A549 treated with DMSO at 1 μM for 4 hours (cell line): ENCODE measurements around the gene MYO5A. TPM values are rescaled to one million over a fixed set of nuclear protein-coding genes. Genes with fewer than 3 reads are reported as not detected.

Experiments
- total RNA-seq: library from RNA; stranded (reverse); fragments of 200-300 nt; extraction: Qiagen RNA extraction; gene quantifications from 5 replicates; pipeline ENCODE4 v1.2.3, GENCODE V29; 2022; ENCODE audit warnings: low read depth

Gene MYO5A
- total RNA-seq: 22.9 to 33.0 TPM (median 30.0 TPM) in 5 replicates

DNA sequence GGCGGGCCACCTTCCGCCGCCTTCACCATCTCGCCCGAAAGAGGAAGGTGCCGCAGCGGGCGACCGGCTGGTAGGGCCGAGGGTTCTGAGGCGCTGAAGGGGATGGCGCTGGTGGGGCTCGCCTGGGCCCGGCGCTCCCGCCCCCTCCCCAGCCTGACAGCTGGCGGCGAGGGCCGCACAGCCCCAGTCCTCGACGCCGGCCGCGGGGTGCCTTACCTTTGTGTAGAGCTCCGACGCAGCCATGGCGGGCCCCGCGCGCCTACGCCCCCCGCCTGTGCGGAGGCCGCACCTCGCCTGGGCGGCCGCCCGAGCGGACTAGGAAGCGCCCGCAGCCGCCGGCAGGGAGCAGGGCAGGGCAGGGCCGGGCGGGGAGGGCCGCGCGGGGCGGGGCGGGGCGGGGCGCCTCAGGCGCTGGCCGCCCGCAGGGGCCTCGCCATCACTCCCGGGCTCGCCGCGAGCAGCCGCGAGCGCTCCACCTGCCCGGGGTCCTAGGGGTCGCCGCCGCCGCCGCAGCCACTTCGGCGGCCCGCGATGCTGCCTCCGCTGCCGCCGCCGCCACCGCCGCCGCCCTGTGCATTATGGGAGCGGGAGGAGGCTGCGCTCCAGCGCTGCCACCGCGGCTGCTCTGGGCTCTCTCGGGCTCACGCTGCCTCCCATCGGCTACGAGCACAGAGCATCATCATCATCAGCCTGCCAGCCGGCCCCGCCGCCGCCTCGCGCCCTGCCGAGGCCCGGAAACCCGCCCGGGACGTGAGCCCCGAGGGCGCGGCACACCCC, at the start of gene MYO5A:
TSS of gene MYO5A (minus strand) at position 317 of the 777 bp plus-strand sequence. CDS start at position 243, 74 bp downstream.

DNA sequence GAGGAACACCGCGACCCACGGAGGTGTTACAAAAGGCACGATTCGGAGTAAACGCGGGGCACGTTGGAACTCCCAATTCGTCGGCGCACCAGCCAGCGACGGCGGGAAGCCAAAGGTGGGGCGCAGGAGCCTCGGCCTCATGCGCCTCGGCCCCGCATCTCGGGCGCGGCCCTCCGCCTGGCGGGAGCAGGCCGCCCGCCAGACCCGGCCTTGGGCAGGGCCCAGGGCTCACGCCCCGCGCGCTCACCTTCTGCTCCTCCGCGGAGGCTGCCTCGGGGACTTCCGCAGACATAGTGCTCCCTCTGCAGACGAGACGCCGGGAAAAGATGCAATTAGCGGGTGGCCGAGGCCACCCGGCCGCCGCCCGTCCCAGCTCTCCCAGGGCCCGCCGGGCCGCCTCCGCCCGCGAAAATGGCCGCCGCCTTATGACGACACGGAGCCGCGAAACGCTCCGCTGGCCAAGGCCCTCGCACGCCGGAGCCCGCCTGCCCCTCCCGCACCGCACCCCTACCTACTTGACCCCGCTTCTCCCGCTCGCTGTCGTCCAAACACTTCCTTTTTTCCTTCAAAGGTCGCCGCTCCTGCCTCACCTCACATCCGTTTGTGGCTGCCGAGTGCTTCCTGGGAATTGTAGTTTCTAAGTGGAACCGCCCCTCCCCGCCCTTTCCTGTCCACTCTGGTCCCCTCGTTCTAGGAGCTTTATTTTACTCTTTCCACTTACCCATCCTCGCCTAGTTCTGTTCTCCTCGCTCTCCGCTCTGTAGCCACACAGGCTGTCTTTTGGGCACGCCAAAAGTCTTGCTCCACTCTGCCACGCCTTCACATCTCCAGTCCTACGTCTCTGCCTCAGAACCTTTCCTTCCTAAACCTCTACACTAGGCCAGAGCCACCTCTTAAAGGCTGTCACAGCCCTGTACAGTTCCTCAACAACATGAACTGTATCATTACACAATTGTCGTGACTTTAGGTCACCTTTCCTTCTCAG, 40.2 kb upstream of the MYO5A start, which contains the start of gene ARPP19:
TSS of gene ARPP19 (minus strand) at position 430 of the 985 bp plus-strand sequence. CDS start at position 292, 138 bp downstream.

DNA sequence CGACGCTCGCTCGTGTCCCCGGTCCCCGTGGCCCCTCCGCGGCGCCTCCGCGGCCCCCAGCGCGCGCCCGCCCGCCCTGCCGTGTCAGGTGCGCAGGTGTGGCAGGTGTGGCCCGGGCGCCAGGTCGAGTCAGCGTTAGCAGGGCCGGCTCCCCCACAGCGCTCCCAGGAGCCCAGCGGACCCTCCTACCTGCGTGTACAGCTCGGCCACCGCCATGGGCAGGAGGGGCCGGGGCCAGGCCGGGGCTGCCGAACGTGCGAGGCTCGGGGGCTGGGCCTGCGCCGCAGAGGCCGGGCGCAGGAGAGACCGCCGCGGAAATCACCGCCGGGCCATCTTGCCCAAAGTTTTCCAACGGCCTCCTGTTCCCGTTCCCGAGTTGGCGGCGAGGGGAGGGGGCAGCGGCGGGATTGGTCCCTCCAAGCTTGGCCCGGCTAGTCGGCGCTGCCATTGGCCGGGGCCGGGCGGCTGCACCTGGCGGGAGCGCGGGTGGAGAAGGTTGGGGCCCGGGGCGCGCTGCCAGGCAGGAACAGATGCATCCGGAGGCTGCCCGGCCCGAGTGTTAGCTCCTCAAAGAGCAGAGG, 233.2 kb downstream of the MYO5A start, which contains the start of gene MYO5C:
TSS of gene MYO5C (minus strand) at position 384 of the 581 bp plus-strand sequence. CDS start at position 216, 168 bp downstream.

Other genes starting within 250 kb of the MYO5A start
- gene MYO5C, start 233.1 kb downstream of the MYO5A start, total RNA-seq: 4.8 to 6.1 TPM (median 6.0 TPM) in 5 replicates
- 96.1 to 135 TPM (median 117 TPM) in 5 replicates for gene ARPP19, start 40.1 kb upstream of the MYO5A start, total RNA-seq
- 8.7 to 11.7 TPM (median 10.3 TPM) in 5 replicates for gene ATOSA, start 150.5 kb upstream of the MYO5A start, total RNA-seq